Ovary (tissue), 9 donors: ENCODE results near the gene TMEM139. TPM values are rescaled to one million over a fixed set of nuclear protein-coding genes. Genes with fewer than 3 reads are reported as not detected.

Source experiments
- DNase-seq, 5 donors: peaks; one replicate each; pipeline ENCODE4 v3.0.0-alpha.2; 2019 to 2020
- H3K27ac ChIP-seq, 2 donors: fragments of 200-600 bp; one replicate each; pipeline versions ENCODE4 v1.5.1 to v1.8.0; 2019 to 2022
- H3K27me3 ChIP-seq: fragments of 200-600 bp; one replicate; pipeline ENCODE4 v1.8.0; 2022
- H3K36me3 ChIP-seq: fragments of 200-600 bp; sonication (generic); one replicate; pipeline ENCODE4 v1.5.1; 2019
- H3K4me1 ChIP-seq: one replicate; pipeline ENCODE4 v1.8.1; 2013; ENCODE audit warnings: mild to moderate bottlenecking, moderate library complexity; ENCODE audit not compliant: insufficient read depth
- H3K4me3 ChIP-seq: fragments of 200-600 bp; sonication (generic); one replicate; pipeline ENCODE4 v1.5.1; 2017
- H3K9me3 ChIP-seq, 2 donors: fragments of 200-600 bp in 1 of 2; sonication (generic) in 1 of 2; one replicate each; pipeline versions ENCODE4 v1.5.1 to v1.8.1; 2013 to 2019; ENCODE audit warnings: mild to moderate bottlenecking in 1 of 2, moderate library complexity in 1 of 2
- CTCF ChIP-seq, 3 donors: fragments of 450-650 bp in 2 of 3; fragments of 200-600 bp in 1 of 3; IDR thresholded peaks; one replicate each; pipeline versions ENCODE4 v1.5.1 to v1.8.0; 2016 to 2022; ENCODE audit warnings: antibody characterized with exemption in 3 of 3, mild to moderate bottlenecking in 1 of 3
- EP300 ChIP-seq: sonication (generic); formaldehyde crosslinking; IDR thresholded peaks from one replicate; pipeline ENCODE4 v1.6.1; 2017; ENCODE audit warnings: antibody characterized with exemption
- POLR2A ChIP-seq: fragments of 450-650 bp; IDR thresholded peaks from one replicate; pipeline ENCODE4 v1.6.1; 2017; ENCODE audit warnings: antibody characterized with exemption, mild to moderate bottlenecking, moderate library complexity
- WGBS, 3 donors: extraction: QIAGEN DNeasy Blood & Tissue Kit in 1 of 3; methylation state at CpG; one replicate each; pipeline versions ENCODE4 v1.1.5 to v1.1.7; 2013 to 2017; 5-methylcytosine and 5-hydroxymethylcytosine counted together
- intact Hi-C, 4 donors: fragments of 100-400 bp; cut with DNase I; formaldehyde crosslinking; loops; one replicate each; pipeline versions ENCODE4 v1.11.0 to v1.15.1; 2022 to 2023
- polyA plus RNA-seq, 2 donors: library from polyadenylated mRNA; stranded (reverse); fragments of 200-250 nt in 1 of 2; fragments of 350-450 nt in 1 of 2; fragmentation: Illumina TruSeq in 1 of 2; extraction: RNeasy Lipid Tissue Mini Kit (QIAGEN cat#74804) in 1 of 2; gene quantifications; one replicate each; pipeline ENCODE4 v1.2.3, GENCODE V29; 2013 to 2014
- total RNA-seq, 7 donors: library from RNA; depleted of rRNA in 2 of 7; stranded (reverse); fragments of >200 nt in 2 of 7; fragmentation: NEBNext Ultra II Directional in 3 of 7; extraction: Animal tissue kit (Norgen Biotek cat#: 25700) in 3 of 7; gene quantifications; one replicate each; pipeline versions ENCODE4 v1.1.0 to v1.2.4, GENCODE V29; 2016 to 2023
- donor health status: DM: no; HTN: no; CAD: no; lungs with moderate emphysema.
- donor health status: DM: no; HTN: no; CAD: no.
- donor health status: Bipolar disorder and iron deficiency.
- donor health status: DM: yes; HTN: yes; CAD: no.
- donor health status: DM: no; HTN: no; CAD: no.
- donor health status: DM: yes; HTN: yes; CAD: no.

Gene TMEM139
- total and polyA plus RNA-seq, 9 donors, result 0.35 to 10.8 (median 0.61) TPM

GRCh38 chr7:143279186-143280098 is 5.3 kb upstream of the TMEM139 start:
- Histone ChIP-seq H3K36me3 (no peaks in the 10 kb centered on the region), H3K9me3 (no peaks in the 10 kb centered on the region), H3K4me1 (peaks cover 3% of the 10 kb centered on the region), H3K4me3 (no peak overlapping the region), H3K27ac (peak overlapping the region in 1 of 2 donors; percentile 40), H3K27me3 (no peaks in the 10 kb centered on the region)
- TF ChIP-seq EP300, result no peak
- no peak for TF ChIP-seq CTCF (IDR thresholded peaks at IDR 0.05)
- DNase-seq, result no peak
- WGBS, 3 donors, result 20 to 31% (median 23%) methylated on average over 8 of the region's 8 CpGs
- intact Hi-C loops, result no loop called here

GRCh38 chr7:143280160-143280559 is 4.6 kb upstream of the TMEM139 start:
- Histone ChIP-seq H3K27me3 (no peaks in the 10 kb centered on the region), H3K4me3 (no peak overlapping the region), H3K4me1 (peaks cover 3% of the 10 kb centered on the region), H3K9me3 (no peaks in the 10 kb centered on the region), H3K36me3 (no peaks in the 10 kb centered on the region), H3K27ac (peak overlapping the region in 1 of 2 donors; percentile 40)
- TF ChIP-seq POLR2A, result no peak
- no peak for TF ChIP-seq CTCF (IDR thresholded peaks at IDR 0.05)
- no peak for TF ChIP-seq EP300
- DNase-seq, result no peak
- 24 to 47% (median 34%) methylated on average over 1 of the region's 1 CpG for WGBS, 3 donors
- intact Hi-C loops, result no loop called here

GRCh38 chr7:143280566-143280965 is 4.2 kb upstream of the TMEM139 start:
- 91 to 97% (median 93%) methylated on average over 2 of the region's 2 CpGs for WGBS, 3 donors
- intact Hi-C loops, result no loop called here
- no peak overlapping the region for H3K27ac ChIP-seq
- TF ChIP-seq POLR2A (no peak), CTCF (IDR thresholded peaks at IDR 0.05) (no peak), EP300 (no peak)
- no peaks in the 10 kb centered on the region for H3K27me3 ChIP-seq
- no peak for DNase-seq
- no peaks in the 10 kb centered on the region for H3K36me3 ChIP-seq
- no peaks in the 10 kb centered on the region for H3K9me3 ChIP-seq
- peaks cover 3% of the 10 kb centered on the region for H3K4me1 ChIP-seq
- no peak overlapping the region for H3K4me3 ChIP-seq

GRCh38 chr7:143281529-143281928 is 3.2 kb upstream of the TMEM139 start:
- H3K36me3 ChIP-seq, result no peaks in the 10 kb centered on the region
- no peaks in the 10 kb centered on the region for H3K9me3 ChIP-seq
- H3K4me3 ChIP-seq, result no peak overlapping the region
- H3K4me1 ChIP-seq, result peaks cover 3% of the 10 kb centered on the region
- intact Hi-C loops, result no loop called here
- no peak for TF ChIP-seq CTCF (IDR thresholded peaks at IDR 0.05)
- TF ChIP-seq POLR2A, result no peak
- TF ChIP-seq EP300, result no peak
- no peaks in the 10 kb centered on the region for H3K27me3 ChIP-seq
- no peak overlapping the region for H3K27ac ChIP-seq
- 89 to 99% (median 94%) methylated on average over 2 of the region's 2 CpGs for WGBS, 3 donors
- no peak for DNase-seq
